ENCODE results near the gene HS2ST1.
"Not testable (repeated sequence)": the region's sequence is repeated elsewhere in the genome, so short reads cannot be mapped to it uniquely, and the experiment has no call there.

HS2ST1 gene

DNA sequence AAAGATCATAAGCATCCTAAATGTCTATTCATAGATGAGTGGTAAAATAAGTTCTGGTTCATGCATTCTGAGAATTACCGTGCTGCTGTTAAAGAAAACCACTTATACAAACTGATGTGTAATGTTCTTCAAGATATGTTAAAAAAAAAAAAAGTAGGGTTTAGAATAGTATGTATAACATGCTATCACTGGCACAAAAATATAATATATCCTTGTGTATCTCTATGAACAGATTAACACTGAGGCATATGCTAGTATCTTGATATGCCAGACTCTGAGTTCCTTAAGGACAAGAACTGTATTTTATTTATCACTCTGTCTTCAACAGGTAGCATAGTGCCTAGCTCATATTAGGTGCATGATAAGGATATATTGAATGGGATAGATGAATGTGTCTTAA lies 108.9 kb downstream of the HS2ST1 start:
- no peak for DNase-seq (ENCODE audit: low read depth)

DNA sequence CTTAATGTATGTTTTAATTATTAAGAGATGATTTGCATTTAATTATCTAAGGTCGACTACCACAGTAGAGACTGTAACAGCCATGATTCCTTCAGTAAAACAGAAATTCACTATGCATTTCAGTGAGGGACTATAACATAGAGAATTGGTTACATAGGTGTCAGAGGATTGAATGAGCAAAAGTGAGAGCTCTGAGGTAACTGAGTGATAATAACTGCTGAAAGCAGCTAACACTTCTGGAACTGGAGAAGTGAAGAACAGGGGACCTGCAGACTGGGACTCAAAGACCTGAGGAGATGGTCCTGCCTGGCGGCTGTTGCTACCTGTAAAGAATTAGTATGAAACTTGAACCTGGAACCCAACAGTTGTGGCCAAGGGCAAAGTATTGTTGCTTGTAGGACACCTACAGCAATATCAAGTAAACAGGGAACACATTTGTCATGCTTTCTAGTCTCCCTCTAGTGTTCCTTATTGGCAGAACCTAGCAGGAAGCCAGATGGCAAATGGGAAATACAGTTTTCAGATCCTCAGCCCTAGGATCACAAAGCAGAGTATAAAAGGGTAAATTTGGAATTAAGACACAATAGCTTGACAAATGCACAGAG lies 110.6 kb downstream of the HS2ST1 start:
- DNase-seq (ENCODE audit: low read depth): peak; percentile 10

DNA sequence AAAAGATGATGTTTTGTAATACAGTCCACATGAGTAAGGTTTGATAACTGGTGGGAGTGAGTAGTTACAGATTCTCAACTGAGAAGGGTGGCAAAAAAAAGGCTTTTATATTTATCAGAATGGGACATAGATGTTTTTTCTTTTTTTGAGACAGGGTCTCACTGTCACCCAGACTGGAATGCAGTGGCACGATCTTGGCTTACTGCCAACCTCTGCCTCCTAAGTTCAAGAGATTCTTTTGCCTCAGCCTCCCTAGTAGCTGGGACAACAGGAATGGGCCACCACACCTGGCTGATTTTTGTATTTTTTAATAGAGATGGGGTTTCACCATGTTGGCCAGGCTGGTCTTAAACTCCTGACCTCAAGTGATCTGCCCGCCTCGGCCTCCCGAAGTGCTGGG lies 113.1 kb downstream of the HS2ST1 start:
- not testable (repeated sequence) for DNase-seq (ENCODE audit: low read depth)

DNA sequence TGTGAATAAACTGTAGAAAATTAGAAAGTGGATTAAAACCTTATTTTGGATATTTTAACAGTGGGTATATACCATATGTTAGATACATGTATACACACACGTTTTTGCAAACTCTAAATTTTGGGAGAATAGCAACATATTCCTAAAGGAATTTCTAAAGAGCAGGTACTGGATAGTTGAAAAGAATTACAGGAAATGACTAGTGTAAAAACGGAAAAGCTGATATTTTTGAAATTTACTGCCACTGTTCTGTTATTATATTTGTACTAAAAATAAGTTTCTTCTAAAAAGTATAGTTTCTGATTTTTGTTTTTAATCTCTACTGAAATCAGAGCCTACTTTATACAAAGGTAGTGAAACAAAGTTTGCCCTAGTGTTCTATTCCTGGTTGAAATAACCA lies 114.1 kb downstream of the HS2ST1 start:
- no peak for DNase-seq (ENCODE audit: low read depth)

DNA sequence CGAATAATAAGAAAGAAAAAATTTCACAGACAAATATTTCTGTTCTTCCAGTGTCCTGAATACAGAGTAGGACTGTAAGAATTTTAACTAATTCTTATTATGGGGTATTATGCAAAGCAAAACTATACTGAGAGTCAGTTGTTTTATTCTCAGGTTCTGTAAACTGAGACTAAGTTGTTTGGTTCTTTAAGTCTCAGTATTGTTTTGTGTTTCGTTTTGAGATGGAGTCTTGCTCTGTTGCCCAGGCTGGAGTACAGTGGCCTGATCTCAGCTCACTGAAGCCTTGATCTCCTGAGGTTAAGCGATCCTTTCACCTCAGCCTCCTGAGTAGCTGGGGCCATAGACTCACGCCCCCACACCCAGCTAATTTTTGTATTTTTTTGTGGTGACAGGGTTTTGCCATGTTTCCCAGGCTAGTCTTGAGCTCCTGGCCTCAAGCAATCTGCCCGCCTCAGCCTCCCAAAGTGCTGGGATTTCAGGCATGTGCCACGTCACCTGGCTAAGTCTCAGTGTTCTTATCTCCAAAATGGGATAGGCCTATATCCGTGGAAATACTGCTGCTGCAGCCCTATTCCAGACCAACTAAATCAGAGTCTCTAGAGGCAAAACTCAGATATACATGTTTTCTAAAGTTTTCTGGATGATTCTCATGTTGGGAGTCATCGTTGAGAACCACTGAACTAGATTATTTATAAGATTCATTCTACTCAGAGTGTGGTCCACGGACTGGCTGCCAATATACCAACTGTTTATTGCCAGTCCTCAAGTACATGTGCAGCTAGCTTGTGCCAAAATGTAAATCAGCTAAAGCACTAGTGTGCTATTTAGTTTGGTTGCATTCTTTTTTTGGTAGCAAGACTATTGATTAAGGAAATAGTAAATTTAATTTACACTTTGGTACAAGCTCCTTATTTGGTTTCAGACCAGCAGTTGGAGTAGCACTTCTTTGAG lies 116.6 kb downstream of the HS2ST1 start:
- no peak for DNase-seq (ENCODE audit: low read depth)

DNA sequence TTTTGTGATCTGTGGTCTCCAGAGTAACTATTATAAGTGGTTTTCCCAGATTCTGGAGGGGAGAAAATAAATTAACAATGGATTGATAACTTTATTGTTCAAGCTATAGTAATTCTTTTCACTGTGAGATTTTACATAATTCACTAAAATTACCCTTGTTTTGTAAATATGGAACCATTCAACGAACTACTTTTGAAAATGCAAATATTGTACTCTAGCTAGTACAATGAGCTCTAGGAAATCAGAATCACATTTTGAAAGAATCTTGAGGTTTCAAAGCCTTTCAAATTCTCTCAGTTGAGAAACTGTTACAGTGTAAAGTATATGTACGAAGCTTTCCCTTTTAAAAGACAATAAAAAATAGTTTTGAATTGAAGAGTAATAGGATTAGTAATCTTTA lies 119.9 kb downstream of the HS2ST1 start:
- no peak for DNase-seq (ENCODE audit: low read depth)

DNA sequence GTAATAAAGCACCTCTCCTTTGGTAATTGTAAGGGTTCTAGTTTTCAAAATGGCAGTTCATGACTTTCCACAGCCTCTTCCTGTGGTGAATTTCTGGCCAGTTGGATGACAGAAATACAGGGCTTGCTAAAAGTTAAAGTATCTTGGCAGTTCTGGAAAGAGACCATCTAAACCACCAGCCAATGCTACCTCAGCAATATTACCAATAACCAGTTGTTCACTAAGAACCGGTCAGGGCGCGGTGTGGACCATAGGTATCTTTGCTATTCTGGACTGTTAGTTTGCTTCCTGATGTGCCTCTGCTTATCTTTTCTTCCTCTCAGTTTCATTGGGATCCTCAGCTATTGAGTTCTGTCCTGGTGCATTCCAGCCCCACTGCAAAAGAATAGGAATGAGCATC lies 124.7 kb downstream of the HS2ST1 start:
- no peak for DNase-seq (ENCODE audit: low read depth)

DNA sequence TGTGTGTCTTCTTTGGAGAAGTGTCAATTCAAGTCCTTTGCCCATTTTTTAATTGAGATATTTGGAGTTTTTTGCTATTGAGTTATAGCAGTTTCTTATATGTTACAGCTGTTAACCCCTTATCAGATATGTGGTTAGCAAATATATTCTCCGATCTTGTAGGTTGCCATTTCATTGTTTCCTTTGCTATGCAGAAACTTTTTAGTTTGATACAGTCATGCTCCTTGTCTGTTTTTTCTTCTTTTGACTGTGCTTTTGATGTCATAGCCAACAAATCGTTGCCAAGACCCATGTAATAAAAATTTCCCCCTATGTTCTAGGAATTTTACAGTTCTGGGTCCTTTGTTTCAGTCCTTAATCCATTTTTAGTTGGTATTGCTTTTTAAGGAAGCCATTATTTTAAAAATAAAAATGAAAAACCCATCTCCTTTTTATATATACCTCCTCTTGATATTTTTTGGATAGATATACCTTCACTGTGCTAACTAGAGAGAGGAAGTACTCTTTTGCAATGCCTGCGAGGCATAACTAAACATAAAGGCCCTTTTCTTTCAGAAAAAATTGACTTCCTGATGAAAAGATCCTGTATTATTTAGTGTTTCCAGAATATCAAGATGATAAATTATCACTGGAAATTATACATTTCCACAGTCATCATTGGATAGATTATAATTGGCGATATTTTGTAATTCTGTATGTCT lies 127.8 kb downstream of the HS2ST1 start:
- no peak for DNase-seq (ENCODE audit: low read depth)

DNA sequence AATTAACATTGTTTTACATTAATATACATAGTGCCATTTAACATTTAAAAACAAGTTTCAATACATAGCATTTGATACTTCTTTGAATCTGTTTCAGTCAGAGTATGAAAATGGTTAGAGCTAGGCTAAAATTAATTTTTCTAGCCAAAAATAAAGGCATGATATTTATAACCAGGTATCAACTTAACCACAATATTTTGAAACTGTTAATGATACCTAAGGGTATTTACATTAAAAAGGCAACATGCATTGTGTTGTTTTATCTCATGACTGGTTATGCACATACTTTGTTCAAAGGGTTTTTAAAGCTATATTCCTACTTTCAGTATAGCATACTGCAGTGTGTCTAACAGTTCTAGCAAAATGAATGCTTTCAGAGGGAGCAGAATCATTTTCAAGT lies 130.0 kb downstream of the HS2ST1 start:
- no peak for DNase-seq (ENCODE audit: low read depth)

DNA sequence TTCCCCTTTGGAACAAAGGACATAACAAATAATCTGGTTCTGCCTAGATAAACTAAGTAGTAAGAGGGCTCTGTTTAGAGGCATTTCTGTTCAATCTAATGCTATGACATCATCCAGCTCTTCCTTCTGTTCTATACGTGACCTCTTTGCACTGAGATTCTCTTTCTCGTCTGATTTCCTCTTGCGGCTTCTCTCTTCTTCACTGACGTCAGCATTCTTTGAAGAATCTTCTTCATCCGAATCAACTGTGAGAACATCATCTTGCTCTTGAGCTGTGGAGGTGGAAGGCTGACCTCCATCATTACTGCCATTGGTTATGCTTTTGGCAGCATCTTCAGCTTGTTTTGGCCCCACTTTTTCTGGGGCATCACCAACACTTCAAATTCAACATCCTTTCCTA lies 130.4 kb downstream of the HS2ST1 start:
- DNase-seq (ENCODE audit: low read depth): no peak

DNA sequence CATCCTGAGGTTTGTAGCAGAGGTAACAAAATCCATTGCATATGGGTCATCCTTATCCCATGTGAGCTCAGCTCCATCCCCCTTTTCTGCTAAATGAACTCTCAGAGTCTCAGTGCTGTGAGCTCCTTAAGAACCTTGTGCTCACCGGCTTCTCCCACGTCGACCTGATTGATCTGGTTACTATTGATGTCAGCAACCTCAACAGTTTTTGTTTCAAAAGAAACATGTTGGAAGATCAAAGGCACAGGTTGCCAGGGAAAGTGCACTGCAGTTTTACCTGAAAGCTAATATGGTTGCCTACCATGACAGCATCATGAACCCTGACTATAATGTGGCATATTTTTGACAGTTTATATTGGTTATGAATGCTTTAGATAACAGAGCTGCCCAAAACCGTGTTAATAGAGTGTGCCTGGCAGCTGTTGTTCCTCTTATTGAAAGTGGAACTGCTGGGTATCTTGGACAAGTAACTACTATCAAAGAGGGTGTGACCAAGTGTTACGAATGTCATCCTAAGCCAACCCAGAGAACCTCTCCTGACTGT lies 131.4 kb downstream of the HS2ST1 start:
- no peak for DNase-seq (ENCODE audit: low read depth)

DNA sequence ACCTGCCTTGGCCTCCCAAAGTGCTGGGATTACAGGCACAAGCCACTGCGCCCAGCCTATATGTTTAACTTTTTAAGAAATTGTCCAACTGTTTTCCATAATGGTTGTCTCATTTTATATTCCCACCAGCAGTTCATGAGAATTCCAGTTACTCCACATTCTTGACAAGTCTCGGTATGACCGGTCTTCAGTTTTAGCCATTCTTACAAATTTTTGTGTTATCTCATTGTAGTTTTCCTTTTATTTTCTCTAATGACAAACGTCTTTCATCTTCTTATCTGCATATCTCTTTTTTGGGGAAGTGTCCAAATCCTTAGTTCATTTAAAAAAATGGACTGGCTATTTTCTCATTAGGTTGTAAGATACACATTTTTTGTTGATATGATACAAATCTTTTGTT lies 132.5 kb downstream of the HS2ST1 start:
- no peak for DNase-seq (ENCODE audit: low read depth)

DNA sequence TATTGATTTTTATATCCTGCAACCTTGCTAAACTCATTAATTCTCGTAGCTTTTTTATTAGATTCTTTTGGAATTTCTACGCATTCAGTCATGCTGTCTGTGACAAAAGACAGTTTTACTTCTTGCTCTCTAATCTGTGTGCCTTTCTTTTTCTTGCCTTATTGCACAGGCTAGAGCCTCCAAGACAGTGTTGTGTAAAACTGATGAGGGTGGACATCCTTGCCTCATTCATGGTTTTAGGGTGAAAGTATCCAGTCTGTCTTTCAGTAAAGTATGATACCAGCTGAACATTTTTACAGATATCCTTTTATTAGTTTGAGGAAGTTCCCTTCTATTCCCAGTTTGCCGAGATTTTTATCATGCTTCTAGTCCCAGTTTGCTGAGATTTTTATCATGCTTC lies 133.8 kb downstream of the HS2ST1 start:
- no peak for DNase-seq (ENCODE audit: low read depth)

DNA sequence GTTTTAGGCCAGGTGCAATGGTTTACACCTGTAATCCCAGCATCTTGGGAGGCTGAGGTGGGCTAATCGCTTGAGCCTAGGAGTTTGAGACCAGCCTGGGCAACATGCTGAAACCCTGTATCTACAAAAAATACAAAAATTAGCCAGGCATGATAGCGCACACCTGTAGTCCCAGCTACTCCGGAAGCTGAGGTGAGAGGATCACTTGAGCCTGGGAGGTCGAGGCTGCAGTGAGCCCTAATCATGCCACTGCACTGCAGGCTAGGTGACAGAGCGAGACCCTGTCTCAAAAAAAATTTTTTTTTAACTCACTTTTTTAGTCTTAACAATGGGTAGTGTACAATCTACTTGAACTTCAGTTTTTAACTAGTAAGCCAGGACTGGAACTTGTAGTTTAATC lies 137.5 kb downstream of the HS2ST1 start:
- DNase-seq (ENCODE audit: low read depth): no peak

DNA sequence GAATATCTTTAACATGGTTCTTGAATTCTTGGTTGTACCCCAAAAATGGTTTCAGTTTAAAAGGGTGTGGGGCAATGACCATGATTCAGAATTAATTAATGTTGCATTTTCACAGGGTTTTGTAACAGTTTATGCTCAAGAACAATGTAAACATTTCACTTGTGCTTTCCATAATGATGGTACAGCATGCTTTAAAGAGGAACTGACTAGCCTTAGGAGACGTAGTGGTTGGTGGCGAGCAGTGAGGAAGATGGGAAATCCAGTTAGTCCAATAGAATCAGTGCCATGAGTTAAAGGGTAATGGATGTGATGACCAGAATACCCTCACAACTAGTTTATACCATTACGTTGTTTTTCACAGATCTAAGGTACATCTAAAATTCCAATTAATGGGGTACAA lies 138.0 kb downstream of the HS2ST1 start:
- DNase-seq (ENCODE audit: low read depth): no peak

DNA sequence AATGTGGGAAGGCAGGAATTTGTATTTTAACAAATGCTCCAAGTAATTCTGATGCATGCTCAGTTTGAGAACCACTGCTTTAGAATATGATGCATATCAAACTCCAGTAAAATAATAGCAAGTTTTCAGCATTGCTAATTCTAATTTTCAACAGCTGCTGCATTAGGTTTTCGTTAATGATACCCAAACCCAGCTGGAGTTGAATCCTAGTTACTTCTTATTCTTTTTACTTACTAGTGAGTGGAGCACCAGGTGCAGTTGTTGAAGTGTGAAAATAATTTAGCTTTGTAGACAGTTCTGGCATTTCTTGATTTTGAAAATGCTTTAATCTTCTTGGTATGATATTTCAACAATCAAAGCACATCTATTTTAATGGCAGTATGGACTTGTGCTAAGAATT lies 138.5 kb downstream of the HS2ST1 start:
- DNase-seq (ENCODE audit: low read depth): no peak

DNA sequence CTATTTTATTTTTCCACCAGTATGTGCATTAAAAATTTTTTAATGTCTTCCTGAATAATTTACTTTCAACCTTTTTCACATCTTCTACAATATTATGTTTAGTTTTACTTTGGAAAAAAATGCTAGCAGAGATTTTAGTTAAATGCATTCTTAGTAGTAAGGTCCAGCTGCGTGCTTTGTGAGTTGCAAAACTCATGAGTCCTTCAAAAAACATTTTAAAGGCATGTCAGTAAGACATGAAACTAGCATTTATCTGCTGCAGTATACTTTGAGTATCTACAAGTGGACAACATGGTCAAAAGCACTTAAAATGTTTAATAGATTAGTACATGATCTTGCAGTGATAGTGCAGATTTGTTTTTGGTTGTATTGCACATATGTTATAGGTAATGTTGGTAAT lies 139.0 kb downstream of the HS2ST1 start:
- DNase-seq (ENCODE audit: low read depth): no peak

DNA sequence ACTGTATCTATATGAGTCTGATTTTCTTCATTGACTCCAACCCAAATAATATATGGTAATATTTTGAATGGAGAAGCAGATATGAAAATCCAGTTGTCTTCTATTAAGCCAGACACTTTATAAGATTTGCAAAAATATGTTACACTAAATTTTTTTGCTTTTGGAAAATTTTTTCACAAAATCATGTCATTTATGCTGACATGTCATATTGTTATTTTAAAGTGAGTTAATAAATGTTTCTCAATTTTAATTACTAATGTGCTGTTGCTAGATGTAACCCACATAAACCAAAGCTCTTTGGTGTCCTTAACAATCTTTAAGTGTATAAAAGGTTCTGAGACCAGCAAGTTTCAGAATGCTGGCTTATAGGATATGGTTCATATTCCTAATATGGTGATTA lies 142.5 kb downstream of the HS2ST1 start:
- no peak for DNase-seq (ENCODE audit: low read depth)

DNA sequence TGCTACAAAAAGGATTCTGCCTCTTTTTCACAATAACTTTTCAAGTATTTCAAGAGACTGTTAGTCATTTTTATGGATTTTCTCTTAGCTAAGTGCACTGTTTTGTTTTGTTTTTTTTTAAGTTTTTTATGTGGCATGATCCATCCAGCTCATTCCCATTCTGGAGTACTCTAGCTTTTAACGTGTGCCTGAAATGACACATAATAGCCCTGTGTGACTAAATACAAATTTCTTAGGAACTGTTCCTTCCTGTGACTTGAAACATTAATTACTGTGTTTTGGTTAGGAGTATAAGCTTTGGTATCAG lies 143.9 kb downstream of the HS2ST1 start:
- no peak for DNase-seq (ENCODE audit: low read depth)

DNA sequence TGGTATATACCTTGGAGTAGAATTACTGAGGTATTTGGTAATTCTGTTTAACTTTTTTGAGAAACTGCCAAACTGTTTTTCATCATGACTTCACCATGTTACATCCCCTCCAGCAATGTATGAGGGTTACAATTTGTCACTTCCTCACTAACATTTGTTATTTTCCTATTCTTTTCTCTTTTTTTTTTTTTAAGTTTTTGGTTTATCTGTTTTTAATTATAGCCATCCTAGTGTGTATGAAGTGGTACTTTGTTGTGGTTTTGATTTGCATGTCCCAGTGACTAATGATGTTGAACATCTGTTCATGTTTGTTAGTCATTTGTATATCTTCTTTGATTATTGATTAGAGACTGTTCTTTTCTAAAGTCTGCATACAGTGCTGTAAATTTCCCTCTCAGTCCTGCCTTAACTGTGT lies 147.3 kb downstream of the HS2ST1 start:
- DNase-seq (ENCODE audit: low read depth): peak; percentile 82

DNA sequence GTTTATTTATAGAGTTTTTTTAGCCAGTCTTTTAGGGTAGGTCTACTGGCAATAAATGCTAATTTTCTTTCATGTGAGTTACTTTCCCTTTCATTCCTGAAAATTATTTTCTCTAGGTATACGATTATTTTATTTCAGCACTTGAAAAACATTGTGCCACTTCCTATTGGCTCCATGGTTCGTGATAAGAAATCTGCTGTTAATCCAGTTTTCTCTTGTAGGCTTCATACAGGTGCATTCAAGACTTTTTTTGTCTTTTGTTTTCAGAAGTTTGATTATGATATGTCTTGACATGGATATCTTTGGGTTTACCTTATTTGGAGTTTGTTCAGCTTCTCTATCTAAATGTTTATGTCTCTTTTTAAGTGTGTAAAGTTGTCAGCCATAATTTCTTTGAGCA lies 148.3 kb downstream of the HS2ST1 start:
- DNase-seq (ENCODE audit: low read depth): no peak

DNA sequence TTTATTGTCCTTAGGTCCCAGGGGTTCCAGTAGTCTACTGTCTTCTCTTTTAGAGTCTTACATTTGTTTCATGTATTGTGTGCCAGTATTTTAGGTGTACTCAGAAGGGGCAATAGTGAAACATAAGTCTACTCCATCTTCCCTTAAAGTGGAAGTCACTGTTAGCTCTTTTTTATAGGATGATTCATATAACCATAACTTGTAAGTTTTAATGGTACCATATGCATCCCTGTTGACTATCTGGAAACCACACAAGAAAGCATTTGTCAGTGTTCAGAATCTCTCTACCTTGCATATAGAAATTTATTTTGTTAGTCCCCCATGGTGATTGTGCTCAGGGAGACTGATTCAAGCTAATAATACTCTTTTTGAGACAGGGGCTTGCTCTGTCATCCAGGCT lies 149.9 kb downstream of the HS2ST1 start:
- DNase-seq (ENCODE audit: low read depth): no peak

DNA sequence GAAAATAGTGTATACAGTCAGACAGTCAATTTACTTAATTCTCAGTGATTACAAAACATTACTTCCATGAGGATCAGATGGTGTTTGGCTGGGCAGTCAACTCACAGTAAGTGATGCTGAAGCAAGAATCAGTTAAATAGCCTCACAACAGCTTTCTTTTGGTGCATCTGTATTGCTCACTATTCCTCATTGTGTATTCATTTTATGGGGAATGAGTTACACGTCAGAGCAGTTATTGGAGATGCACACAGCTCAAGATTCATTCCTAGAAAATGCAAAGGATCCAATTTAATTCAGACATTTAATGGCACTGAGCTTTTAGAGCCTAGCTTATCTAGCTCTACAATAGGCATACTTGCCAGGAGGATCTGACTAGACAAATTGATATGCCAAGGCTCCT lies 150.6 kb downstream of the HS2ST1 start:
- DNase-seq (ENCODE audit: low read depth): no peak
